ENCODE measurements around the gene BAHCC1.

The BAHCC1 gene

DNA sequence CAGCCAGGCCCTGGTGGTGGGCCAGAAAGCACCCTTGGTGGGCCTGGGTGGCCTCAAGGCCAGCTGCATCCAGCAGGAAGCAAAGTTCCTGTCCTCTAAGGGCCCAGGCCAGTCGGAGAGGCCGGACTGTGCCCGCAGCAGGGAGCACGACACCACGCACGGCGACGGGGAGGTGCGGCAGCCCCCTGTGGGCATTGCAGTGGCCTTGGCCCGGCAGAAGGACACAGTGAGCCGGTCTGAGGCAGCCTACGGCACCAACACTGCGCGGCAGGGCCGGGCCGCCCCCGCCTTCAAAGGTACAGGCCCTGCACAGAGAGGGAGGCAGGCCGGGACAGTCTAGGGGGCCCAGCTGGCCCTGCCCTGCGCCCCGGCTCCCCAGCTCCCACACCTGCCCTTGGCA lies 48.0 kb downstream of the BAHCC1 start:
- no peak for DNase-seq (ENCODE audit: low read depth in 2 of 2)

DNA sequence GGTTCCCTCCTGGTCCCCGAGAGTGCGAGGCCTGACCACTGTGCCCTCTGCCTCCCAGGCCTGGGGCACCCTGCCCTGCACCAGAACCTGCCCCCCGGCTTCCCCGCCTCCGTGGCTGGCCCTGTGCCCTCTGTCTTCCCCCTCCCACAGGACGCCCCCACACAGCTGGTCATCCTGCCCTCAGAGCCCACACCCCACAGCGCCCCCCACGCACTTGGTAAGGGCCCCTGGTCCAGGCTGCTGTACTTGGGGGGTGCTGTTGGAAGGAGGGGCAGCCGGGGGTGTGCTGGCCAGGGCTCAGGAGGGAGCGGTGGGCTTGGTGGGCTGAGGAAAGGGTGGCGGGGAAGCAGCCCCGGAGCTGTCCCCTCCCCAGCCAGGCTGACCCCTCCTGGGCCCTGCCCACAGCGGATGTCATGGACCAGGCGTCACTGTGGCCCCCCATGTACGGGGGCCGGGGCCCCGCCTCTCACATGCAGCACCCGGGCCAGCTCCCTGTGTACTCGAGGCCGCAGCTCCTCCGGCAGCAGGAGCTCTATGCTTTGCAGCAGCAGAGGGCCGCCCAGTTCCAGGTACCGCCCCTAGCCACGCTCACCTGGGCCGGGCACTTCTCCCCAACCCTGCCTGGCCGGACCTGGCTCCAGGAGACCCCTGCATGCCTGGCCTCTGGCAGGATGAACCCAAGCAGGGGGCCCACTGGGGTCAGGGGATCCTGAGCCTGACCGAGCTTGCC lies 49.5 kb downstream of the BAHCC1 start:
- DNase-seq (ENCODE audit: low read depth in 2 of 2): no peak

DNA sequence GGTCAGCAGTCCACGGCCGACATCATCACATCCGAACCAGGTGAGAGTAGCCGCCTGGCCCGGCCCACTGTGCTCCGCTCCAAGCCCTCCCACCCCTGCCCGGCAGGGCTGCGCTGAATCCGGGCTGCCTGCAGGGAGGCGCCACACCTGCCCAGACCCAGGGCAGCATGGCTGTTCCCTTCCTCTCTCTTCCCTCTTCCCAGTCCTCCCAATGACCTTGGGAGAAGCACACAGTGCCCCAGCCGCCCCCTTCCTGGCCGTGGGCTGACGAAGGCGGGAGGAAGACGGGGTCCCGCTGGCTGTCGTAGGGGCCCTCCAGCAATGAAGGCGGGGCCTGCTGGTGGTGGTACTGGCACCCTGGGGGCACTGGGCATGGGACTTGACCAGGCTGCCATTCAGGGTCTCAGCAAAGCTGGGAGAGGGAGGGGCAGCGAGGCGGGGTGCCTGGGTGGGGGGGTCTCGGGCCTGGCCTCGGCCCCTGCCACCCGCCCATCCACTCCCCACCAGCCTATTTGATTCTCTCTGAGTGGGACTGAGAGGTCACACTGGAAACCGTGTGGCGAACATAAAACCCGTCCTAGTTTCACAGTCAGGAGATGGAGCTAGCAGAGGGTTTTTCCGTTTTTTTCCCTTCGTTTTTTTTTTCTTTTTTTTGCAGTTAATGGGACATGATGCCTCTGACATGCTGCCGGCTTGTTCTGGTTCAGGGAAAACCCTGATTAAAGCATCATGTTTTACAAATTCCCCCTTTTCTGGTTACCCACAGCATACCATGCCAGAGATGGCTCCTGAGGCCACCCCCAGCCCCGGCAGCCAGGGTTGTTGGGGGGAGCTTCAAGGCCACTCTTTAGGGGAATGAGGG lies 50.6 kb downstream of the BAHCC1 start:
- no peak for DNase-seq (ENCODE audit: low read depth in 2 of 2)

DNA sequence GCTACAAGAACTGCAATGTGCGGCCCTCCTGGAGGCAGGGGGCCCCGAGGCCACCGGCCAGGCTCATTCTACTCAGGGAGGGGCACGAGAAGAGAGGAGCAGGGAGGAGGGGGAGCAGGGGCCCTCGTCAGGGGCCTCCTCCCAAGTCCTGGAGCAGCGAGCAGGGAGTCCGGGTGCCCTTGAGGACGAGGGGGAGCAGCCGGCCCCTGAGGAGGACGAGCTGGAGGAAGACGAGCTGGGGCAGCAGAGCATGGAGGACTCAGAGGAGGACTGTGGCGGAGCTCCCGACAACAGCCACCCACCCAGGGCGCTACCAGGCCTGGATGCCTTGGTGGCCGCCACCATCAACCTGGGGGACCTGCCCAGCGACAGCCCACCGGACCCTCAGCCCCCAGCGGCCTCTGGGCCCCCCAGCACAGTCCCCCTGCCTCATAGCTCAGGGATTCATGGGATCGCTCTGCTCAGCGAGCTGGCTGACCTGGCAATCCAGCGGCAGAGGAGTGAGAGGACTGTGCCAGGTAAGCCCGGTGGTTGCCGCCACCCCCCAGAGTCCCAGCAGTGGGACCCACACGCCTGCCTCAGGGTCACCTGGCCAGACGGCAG lies 52.2 kb downstream of the BAHCC1 start:
- no peak for DNase-seq (ENCODE audit: low read depth in 2 of 2)

DNA sequence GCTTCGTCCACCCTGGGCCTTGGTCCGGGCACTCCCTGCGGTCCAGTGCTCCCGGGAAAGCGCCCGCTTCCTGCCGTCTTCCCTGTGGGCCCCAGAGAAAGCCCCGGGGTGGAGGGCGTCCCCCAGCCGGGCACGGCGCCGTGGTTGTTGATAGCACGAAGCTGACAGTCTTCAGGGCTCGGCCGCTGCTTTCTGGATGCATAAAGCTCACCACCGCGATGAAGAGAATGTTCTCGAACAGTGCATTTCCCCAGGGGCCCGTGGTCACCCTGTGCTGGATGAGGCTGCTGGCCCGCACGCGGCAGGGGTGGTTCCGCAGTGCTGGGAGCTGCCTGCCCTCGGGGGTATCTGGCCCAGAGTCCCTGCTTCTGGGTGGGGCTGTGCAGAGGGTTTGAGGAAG lies 53.2 kb downstream of the BAHCC1 start:
- DNase-seq (ENCODE audit: low read depth in 2 of 2): no peak

DNA sequence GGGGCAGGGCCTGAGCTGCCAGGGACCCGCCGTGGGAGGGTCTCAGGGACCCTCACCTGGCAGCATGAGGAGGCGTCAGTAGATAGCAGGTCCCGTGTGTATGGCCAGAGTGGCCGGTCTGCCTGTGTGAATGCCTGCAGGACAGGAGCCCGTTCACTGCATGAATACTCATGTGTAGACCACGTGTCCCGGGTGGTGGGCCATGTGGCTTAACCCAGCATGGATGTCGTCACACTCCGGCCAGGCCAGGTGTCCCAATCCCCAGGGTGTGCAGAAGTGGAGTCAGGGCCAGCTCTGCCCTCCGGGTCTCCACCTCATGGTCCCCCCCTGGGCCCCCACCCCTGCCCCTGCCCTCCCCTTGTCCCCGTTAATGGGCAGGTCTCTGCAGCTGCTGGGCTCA lies 53.7 kb downstream of the BAHCC1 start:
- DNase-seq (ENCODE audit: low read depth in 2 of 2): no peak

DNA sequence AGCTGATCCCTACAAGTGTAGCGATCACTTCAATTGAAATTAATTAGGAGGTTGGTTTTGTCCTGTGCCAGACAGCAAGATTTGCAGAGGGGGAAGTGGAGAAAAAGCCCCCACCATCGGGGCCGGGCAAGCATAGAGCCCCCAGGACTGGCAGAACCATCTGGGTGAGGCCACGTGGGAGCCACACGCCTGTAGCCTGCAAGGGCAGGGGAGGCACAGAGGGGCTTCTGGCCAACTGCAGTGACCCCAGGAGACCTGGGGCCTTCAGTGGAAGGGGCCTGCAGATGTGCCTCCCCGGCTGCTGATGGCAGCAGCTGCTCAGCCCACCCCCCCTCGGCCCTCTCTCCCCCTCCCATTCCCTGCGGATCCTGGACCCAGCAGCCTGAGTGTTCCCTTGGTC lies 54.1 kb downstream of the BAHCC1 start:
- no peak for DNase-seq (ENCODE audit: low read depth in 2 of 2)

DNA sequence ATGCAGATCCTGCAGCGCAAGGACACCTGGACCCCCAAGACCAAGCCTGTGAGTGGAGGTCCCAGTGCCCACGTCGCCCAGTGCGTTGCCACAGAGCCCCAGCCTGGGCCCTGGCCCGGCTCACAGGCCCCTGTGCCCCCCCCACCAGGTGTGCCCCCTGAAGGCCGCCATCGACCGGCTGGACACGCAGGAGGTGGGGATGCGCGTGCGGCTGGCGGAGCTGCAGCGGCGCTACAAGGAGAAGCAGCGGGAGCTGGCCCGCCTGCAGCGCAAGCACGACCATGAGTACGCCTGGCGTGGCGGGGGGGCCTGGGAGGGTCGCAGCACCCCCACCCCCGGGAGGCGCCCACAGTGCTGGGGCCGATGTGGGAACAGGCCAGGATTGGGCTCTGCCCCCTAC lies 56.6 kb downstream of the BAHCC1 start:
- DNase-seq (ENCODE audit: low read depth in 2 of 2): no peak

DNA sequence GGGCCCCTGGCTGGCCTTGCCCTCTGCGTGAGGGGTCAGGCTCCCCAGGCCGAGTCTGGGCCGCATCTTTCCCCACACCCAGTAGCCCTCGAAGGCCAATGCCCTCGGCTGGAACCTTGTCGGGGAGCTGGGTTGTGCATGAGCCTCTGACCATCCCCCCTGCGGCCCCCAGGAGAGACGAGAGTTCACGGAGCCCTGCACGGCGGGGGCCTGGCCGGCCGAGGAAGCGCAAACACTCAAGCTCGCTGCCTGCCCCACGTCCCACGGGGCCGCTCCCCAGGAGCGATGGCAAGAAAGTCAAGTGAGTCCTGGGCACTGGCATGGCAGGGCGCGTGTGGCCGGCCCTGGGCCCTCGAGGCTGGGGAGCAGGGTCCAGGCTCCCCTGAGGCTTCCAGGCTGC lies 57.3 kb downstream of the BAHCC1 start:
- no peak for DNase-seq (ENCODE audit: low read depth in 2 of 2)

DNA sequence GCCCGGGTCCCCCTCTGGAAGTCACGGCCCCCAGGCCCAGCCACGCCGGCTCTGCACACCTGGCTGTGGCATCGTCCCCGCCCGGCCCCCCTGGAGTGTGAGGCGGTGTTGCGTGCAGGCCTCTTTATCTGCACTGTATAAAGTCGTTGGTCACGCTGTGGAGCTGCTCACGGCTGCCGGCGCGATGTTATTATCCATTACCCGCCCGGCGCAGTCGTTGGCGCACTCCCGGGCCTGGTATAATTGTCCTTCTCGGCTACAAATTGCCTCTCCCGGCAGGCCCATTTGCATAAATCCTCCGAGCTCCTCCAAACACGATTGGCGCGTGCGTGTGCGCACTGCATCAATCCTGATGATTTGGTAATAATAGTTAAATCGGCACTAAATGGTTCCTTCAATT lies 57.8 kb downstream of the BAHCC1 start:
- no peak for DNase-seq (ENCODE audit: low read depth in 2 of 2)

DNA sequence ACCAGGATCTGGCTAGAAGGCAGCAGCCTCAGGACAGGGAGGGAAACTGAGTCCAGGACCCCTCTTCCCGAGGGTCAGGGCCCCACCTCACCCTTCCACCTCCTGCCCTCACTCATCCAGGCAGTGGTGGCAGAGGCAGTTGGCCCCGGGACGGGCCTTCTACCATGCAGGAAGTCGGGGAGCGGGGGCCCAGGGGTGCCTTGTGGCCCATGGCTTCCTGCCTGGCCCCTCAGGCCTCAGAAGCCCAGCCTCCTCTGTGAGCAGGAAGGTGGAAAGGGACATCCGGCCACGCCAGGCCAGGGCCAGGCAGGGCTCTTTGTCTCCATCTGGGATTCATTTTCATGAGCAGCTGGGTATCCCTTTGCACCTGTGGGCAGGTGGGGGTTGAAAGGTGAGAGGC lies 58.5 kb downstream of the BAHCC1 start:
- DNase-seq (ENCODE audit: low read depth in 2 of 2): peak in 1 of 2 donors; percentile 12

DNA sequence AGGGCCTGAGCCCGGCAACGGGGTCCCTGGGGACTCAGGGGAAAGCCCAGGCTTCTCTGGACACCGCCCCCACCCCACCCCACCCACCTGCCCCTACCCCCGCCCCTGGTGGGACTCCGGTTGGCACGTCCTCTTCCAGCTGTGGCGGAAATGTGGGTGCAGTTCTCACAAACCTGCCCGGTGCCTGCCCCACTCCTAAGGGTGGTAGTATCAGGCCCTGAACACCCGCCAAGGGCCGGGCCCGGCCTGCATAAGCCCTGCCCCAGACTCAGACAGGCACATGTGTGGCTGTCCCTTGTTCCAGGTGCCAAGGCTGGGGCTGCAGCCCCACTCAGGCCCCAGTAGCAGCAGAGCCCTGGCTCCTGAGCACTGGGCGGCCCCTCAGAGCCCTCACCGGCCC lies 59.2 kb downstream of the BAHCC1 start:
- DNase-seq (ENCODE audit: low read depth in 2 of 2): no peak

DNA sequence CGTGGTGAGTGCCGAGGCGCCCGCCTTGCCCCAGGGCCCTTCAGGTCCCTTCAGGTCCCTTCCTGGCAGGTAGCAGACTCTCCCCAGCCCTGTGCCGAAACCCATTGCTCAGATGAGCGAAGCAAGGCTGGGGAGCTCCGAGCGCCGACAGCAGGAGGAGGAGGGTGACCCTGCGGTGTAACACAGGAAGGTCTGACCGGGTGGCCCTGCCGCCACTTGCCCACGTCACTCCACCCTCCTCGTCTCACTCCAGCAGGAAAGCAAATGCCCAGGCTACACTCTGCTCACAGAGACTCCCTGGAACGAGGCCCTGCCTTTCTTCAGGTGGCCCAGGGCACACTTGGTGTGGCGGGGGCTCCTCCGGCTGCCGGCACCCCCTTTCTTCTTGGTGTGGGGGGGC lies 60.1 kb downstream of the BAHCC1 start:
- no peak for DNase-seq (ENCODE audit: low read depth in 2 of 2)

DNA sequence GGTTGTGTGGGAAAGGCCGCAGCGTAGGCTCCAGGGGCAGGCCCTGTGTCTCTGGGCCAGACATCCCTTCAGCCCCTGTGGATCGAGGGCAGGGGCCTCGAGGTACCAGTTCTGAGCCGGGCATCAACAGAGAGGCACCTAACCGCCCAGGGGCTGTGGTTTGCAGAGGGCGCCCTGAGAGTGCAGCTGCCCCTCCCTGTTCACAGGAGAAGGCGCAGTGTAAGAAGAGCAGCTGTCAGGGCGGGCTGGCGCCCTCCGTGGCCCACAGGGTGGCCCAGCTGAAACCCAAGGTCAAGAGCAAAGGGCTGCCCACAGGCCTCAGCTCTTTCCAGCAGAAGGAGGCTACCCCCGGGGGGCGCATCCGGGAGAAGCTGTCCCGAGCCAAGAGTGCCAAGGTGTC lies 60.8 kb downstream of the BAHCC1 start:
- no peak for DNase-seq (ENCODE audit: low read depth in 2 of 2)

DNA sequence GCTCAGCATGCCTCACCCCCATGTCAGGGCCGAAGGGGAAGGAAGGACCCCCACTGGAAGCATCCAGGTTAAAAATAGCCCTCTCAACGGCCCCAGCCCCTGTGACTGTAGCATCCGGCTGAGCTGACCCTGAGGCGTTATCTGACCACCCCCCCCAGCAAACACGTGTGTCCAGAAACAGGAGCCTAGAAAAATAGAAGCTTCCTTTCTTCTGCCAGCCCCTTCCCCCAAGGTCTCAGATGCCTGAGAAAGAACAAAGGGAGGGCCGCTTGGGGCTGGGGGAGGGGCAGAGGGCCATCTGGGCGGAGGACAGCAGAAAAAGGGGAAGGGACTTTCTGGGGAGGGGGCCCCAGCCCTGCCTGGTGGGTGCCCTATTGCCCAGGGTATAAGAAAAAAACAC lies 61.5 kb downstream of the BAHCC1 start:
- DNase-seq (ENCODE audit: low read depth in 2 of 2): no peak

DNA sequence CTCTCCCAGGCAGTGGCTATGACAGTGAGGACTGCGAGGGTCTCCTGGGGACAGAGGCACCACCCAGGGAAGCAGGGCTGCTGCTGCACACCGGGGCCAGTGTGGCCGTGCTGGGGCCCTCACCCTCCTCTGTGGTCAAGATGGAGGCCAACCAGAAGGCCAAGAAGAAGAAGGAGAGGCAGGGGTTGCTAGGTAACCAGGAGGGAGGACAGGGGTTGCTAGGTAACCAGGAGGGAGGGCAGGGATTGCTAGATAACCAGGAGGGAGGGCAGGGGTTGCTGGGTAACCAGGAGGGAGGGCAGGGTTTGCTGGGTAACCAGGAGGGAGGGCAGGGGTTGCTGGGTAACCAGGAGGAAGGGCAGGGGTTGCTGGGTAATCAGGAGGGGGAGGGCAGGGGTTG lies 62.1 kb downstream of the BAHCC1 start:
- no peak for DNase-seq (ENCODE audit: low read depth in 2 of 2)

DNA sequence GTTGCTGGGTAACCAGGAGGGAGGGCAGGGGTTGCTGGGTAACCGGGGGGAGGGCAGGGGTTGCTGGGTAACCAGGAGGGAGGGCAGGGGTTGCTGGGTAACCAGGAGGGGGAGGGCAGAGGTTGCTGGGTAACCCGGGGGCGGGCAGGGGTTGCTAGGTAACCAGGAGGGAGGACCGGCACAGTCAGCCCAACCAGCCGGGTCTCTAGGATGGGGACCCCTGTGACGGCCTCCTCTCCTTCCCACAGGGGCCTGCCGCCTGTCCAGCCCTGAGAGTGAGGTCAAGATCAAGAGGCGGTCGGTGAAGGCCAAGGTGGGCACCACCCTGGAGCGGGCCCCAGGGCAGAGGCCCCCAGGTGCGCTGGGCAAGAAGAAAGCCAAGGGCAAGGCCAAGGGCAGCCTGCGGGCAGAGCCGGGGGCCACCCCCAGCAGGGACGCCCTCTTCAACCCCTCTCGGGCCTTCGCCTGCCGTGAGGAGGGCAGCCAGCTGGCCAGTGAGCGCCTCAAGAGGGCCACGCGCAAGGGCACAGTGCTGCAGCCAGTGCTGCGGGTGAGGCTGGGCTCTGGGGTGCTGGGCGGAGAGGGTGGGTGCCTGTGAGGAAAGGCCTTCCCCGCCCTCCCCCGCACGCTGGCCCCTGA lies 62.8 kb downstream of the BAHCC1 start:
- no peak for DNase-seq (ENCODE audit: low read depth in 2 of 2)

DNA sequence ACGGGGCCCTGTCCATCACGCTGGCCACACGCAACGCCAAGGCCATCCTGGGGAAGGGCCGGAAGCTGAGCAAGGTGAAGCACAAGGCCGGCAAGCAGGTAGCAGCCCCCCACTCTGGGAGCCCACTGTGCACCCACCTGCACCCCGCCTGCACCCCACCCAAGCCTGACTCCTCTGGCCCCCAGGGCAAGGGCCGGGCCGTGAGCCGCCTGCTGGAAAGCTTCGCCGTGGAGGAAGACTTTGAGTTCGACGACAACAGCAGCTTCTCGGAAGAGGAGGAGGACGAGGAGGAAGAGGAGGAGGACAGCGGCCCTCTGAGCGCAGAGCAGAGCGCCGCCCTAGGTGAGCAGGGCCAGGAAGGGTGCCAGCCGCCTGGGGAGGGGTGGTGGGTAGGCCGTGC lies 63.4 kb downstream of the BAHCC1 start:
- no peak for DNase-seq (ENCODE audit: low read depth in 2 of 2)

DNA sequence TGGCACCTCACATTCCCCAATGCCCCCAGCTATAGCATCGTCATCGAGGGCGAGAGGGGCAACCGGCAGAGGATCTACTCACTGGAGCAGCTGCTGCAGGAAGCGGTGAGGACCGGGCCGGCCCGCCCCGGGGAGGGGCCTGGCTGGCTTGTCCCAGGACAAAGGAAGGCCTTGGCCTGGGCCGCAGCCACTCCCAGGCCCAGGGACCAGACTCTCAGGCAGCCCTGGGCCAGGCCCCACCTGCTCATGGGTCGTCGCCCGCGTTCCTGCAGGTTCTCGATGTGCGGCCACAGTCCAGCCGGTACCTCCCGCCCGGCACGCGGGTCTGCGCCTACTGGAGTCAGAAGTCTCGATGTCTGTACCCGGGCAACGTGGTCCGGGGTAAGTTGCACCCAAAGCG lies 64.0 kb downstream of the BAHCC1 start:
- no peak for DNase-seq (ENCODE audit: low read depth in 2 of 2)

DNA sequence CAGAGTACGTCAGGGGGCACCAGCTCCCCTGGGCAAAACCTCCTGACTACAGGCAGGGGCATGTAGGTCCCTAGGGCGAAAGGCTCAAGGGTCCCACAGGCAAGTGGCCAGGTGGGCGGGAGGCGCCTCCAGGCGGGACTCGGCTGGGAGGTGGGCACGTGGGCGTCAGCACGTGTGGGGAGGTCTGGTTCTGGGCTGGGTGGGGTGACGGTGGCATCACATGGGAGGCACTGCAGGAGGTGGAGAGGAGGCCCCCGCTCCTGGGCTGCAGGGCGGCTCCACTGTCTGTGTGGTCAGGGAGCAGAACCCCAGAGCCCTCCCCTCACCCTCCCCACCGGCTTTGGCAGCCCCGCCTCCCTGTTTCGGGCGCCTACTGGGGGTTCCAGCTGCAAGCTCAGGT lies 64.6 kb downstream of the BAHCC1 start:
- no peak for DNase-seq (ENCODE audit: low read depth in 2 of 2)

DNA sequence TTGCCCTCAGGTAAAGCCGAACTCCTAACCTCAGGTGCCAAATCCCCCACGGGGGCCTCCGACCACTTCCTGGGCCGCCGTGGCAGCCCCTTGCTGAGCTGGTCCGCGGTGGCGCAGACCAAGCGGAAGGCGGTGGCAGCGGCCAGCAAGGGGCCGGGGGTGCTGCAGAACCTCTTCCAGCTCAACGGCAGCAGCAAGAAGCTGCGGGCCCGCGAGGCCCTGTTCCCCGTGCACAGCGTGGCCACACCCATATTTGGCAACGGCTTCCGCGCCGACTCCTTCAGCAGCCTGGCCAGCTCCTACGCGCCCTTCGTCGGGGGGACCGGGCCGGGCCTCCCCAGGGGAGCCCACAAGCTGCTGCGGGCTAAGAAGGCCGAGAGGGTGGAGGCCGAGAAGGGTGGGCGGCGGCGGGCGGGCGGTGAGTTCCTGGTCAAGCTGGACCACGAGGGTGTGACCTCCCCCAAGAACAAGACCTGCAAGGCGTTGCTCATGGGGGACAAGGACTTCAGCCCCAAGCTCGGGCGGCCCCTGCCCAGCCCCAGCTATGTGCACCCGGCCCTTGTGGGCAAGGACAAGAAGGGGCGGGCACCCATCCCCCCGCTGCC lies 65.7 kb downstream of the BAHCC1 start:
- no peak for DNase-seq (ENCODE audit: low read depth in 2 of 2)

Data from stimulated activated CD8-positive, alpha-beta memory T cell treated with anti-CD3 and anti-CD28 coated beads, Interleukin-2, amount 100 ng/mL, for 48 hours (primary cell).